IPS DF 4.7 (cell line): ENCODE results near the gene KRT38.

ENCODE experiments used
- DNase-seq: peaks from one replicate; pipeline ENCODE4 v3.0.0-alpha.2; 2013; ENCODE audit warnings: low spot score; ENCODE audit errors: extremely low read depth

Gene KRT38

DNA sequence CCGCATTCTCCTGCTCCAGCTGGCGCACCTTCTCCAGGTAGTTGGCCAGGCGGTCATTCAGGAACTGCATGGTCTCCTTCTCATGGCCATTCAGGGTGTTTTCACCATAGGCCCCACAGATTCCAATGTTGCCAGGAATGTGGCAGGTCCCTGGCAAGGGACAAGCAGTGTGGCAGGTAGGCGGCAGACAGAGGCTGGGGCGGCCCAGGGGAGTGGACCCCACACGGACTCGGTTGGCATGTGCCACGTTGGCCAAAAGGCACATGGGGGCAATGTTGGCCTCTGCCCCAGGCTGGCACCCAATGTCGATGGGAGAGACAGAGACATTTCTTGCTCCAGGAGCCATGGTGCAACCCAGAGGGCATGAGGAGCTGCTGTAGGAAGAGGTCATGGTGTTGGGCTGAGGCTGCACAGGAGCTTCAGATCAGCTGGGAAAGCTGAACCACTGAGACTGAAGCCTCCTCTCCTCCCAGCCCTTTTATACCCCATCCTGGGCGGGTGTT, at the start of gene KRT38:
Gene KRT38 (minus strand): TSS at position 453 of the 503 bp plus-strand sequence. CDS start 62 bp downstream, at position 391.
- no peak for DNase-seq

DNA sequence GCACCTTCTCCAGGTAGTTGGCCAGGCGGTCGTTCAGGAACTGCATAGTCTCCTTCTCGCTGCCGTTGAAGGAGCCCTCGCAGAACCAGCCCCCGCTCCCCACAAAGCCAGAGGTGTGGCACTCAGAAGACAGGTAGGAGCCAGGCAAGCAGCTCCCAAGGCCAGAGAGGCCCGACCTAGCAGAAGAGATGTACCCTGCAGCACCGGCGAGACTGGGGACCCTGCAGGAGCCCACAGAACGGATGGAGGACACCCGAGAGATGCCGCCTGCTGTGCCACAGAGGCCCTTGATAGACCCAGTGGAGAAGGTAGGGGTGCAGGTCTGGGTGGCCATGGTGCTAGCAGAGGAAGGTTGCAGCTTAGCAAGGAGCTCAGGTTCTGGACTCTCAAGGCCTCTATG, 48.7 kb upstream of the KRT38 start, which contains the start of gene KRT36:
Gene KRT36 (minus strand): TSS at position 380 of the 400 bp plus-strand sequence. CDS start 46 bp downstream, at position 334.
- no peak for DNase-seq

DNA sequence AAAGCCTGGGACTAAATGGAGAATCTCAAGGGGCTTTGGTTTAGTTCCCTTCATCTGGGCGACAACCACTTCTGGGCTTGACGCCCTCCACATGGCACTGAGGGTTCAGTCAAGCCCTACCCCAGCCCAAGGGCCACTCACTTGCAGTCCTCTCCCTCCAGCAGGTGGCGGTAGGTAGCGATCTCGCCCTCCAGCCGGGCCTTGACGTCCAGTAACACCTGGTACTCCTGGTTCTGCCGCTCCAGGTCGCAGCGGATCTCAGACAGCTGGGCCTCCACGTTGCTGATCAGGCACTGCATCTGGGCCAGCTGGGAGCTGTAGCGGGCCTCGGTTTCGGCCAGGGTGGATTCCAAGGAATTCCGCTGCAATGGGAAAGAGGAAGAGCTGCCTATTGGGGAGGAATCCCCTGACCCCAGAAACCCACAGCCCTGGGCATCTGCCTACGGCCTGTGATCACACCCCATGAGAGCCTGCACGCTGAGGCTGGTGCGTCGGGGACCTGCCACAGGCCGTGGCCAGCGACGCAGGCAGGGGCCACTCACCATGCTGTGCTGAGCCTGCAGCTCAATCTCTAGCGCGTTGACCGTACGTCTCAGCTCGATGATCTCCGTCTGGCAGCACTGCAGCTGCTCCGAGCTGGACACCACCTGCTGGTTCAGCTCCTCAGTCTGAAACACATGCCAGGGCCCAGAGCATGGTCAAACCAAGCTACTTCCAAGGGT, 46.2 kb upstream of the KRT38 start:
- DNase-seq: peak; percentile 49

DNA sequence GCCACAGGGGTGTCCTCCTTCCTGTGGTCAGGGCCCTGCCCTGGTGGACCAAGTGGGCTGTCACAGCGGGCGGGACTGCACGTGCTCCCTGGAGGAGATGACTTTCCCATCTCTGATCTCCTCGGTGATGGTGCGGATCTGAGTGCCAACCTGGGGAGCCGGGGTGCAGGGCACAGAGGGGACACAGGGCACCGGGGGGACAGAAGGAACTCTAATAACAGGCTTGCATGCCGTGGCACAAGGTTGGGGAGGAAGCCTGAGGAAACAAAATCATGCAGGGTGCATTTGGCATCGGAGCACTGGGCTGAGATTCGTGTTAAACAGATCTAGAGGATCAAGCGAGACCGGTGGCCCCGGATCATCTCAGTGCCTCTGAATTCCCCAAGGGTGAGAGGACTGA, 45.5 kb upstream of the KRT38 start:
- no peak for DNase-seq

DNA sequence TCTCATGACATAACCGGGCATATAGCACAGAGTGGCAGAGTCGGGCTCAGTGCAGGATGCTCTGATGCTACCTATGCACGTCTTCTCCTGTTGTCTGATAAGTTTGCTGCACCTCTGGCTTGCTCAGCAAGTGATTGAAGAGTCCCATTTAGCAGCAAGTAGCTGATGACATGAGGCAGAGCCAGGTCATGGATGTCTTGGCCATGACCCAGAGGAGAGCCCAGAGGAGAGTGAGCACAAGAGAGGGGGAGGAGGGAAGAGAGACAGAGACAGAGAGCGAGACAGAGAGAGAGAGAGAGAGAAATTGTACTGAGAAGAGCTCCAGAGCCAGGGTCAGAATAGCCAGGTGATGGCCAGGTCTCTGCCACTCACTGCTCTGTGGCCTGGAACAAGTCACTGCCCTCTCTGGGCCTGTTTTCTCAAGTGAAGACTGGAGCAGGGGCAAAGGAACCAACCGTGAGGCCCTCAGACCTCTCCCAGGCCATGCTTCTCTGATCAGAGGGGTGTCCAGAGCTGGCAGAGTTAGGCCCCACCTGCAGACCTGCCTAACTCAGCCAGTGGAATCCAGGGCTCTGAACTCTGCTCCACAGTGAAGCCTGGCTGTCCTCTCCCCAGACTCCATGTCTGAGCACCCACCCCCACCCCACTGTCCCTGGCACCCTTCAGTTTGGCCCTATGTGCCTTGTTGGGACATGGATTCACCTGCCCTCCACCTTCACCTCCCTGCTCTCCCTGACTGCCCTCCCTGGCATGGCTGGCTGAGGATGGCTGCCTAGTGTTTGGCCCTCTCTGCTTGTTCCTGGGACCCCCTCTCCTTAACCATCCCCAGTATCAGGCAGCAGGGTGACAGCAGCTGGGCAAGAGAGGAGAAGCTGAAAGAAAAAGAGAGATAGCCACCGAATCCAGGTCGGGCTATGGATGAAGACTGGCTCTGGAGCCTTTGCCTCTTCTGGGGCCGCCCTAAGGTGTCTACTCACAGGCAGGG, 44.4 kb upstream of the KRT38 start:
- no peak for DNase-seq

DNA sequence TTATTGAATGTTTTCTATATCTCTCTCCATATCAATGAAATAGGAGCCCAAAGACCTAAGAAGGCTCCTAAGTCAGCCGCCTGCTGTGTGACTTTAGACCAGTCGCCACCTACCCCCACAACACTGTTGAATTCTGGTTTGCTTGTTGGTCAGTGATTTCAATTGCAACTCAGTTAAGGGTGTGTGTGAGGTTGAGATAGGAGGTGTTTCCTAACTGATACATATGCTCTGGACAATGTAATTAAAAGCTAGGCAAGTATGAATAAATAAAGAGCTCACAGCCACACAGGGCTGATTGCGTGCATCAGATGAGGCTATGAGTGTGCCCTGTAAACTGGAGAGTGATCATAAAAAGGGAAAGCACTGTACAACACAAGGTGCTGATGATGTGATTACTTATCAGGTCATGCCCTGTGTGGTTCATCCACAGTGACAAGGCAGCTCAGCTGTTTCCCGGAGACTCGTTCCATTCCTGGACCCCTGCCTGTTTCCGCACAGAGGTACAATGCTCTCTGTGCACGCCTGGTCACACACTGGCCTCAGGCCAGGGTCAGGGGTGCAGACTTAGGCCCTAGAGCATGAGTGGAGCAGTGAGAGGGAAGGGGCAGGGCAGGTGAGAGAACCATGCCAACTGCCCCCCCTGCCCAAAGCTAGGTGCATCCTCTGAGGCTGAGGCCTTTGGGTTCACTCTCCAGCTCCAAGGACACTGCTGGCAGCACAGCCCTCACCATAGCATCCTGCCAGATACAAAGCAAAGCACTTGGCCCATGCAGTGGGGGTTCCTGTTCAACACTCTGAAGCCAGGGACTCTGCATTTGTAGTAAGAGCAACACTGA, 43.4 kb upstream of the KRT38 start:
- DNase-seq: no peak

DNA sequence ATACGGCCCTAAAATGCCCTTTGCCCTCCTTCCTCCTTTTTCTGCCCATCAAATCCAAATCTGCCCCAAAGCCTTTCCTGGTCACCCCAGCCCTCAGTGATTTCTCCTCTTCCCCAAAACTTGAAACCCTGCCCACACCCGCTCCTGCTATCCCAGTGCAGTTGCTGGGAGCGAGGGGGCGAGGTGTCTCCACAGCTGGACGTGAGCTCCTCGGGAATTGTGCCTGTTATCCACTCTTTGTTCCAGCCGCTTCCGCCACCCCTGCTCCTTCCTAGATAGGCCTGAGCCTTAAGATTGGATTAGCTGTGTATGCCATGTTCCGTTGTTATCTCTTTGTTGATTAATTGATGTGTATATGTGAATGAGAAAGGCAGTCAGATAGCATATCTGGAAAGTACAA, 42.7 kb upstream of the KRT38 start:
- no peak for DNase-seq

DNA sequence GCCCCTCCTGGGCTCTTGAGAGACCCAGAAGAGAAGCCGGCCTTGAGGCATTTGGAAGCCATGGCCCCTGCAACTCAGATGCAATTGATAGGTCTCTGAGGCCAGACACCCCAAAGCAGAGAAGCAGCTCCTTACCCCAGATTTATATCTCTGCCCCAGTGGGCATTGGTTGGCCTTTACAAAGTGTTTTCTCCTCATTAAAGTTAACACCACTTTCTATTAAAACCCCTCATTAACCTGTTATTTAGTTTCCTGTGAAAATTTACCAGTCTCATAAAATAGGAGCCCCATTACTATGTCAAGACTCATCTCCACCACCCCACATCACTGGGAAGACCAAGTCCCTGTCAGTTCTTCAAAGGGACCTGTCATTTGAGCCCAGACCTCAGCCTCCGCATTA, 40.3 kb upstream of the KRT38 start, which contains the start of gene KRT35:
Gene KRT35 (minus strand): TSS at position 116 of the 400 bp plus-strand sequence. CDS start 54 bp downstream, at position 62.
- no peak for DNase-seq

DNA sequence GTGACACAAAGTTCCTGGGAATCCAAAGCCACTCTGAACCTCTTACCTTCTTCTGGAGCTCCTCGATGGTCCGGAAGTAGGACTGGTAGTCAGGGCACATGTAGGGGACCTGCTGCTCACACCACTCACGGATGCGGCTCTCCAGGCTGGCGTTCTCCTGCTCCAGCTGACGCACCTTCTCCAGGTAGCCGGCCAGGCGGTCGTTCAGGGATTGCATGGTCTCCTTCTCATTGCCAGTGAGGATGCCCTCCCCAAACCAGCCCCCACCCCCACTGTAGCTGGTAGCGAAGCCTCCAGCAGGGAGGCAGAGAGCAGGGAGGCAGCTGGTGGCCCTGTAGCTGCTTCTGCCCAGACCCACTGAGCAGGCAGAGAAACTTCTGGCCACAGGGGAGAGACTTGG, 39.8 kb upstream of the KRT38 start:
- no peak for DNase-seq

DNA sequence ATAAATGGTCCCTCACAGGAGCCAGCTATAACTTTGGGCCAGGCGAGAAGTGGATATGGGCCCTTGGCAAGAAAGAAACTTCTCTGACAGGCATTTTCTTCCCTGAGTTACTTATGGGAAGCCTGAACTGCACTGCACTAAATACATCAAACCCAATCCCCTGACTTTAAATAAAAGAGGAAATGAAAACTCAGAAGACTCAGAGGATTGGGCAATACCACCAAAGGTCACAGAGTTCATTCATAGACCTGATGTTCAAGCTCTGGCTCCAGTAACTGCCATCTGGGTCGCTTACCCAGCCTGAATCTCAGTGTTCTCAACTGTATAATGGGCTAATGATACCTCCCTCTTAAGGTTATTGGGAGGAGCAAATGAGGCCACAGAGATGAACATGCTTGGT, 39.4 kb upstream of the KRT38 start:
- no peak for DNase-seq

DNA sequence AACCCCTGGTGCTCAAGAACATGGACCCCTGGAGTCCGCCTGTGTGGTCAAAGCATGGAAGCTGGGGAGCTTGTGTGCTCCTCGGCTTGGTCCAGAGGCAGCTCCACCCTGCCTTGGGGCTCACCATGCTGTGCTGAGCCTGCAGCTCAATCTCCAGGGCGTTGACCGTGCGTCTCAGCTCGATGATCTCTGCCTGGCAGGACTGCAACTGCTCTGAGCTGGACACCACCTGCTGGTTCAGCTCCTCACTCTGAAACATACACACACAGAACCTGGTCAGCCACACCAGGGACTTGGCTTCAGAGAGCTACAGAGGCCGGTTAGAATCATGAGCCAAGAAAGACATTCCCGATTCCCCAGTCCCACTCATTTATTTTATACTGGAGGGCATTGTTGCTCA, 37.5 kb upstream of the KRT38 start:
- DNase-seq: no peak

DNA sequence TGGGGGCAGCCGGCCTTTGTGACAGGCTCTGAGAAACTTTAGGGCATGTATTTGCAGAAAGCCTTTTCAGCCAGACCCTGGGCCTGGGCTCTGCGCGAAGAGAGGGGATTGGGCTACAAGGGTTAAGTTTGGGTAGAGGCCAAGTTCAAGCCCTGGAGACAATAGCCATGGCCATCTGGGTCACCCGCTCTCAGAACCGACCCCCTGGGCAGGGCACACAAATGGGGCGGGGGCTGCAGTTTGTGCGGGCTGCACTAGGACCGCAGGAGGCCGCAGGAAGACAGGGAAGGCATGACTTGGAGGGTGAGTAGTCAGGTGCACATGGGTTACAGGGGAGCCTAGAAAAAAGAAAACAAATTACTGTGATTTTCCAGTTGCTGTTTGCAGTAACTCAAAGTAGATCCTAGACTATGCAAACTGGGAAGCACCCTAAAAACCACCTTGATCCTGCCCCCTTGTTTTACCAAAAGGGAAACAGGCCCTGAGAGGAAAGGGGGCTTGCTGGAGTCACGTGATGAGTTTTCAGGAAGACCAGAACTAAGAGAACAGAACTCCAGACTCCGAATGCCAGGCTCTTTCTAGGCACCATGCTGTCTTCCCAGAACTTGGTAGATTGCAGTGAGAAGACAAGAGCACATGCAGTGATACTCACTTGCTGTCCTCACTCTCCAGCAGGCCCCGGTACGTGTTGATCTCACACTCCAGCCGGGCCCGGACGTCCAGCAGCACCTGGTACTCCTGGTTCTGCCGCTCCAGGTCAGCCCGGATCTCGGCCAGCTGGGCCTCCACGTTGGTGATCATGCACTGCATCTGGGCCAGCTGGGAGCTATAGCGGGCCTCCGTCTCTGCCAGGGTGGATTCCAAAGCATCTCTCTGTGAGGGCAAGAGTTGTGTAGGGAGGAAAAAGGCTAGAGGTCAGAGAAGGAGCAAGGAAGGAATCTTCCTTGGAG, 36.4 kb upstream of the KRT38 start:
- no peak for DNase-seq

DNA sequence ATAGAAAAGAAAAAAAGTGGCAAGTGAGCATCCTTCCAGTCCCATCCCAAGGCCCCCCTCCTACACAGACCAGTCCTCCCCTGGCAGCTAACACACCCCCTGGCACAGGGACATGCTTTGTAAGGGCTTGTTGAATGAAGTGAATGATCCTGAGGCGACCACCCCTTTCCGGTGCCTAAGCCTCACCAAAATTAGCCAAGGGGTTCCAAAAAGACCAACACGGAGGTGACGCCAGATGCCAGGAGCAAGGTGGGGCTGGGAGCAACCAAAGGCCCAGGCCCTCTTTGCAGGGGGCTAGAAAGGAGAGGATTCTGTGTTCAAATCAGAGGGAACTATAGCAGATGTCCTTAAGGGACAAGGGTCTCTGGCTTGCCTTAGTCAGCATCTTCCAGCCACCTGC, 34.6 kb upstream of the KRT38 start:
- no peak for DNase-seq

DNA sequence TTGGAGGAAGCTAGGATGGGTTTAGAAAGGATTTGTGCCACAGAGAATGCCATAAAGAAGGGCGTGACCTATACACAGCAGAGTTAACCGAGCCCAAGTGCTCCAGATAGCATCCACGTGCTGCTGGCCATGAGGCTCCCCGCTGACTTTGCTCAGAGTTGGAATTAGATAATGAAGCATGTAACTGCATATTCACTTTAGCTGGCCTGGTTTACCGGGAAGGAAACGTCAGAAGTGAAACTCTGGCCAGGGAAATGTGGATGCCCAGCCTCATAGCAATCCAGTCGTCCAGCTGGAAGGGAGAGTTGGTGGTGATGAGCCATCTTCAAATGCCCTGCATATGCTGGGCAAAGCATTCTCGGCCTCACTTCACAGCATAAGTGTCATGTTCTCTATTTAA, 34.1 kb upstream of the KRT38 start:
- no peak for DNase-seq

DNA sequence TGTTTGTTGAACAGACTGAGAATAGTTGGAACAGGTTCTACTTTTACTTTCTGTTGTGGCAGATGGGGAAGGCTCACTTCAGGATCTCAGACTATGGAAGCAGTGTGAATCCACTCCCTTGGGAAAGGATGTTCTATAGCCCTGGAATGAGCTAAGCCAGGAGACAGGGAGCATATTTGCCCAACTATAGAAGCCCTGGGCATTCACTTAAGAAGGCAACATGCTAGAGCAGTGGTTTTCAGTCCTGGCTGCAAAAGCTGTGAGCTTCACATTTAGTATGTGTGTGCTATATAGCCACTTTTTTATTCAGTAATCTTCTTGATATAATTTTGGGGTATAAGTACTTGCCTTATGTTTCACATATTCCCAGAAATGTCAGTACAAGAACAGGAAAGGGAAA, 27.6 kb upstream of the KRT38 start:
- DNase-seq: no peak

DNA sequence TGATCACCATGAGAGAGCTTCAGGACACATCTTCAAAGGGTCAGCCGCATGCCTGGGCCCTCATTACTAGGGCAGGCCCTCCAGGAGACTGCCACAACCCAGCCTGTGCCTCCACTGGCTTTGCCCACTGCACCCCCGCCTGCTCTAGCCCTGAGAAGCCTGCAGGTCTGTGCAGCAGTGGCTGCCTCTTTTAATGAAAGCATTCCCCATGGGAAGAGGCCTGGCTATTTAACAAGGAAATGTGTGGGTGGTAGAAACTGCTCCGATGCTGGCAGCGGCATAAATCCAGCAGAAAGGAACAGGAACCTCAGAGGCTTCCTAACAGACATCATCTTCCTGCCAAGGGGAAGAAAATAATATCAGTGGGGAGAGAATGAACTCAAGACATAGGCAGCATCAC, 26.8 kb upstream of the KRT38 start:
- no peak for DNase-seq

DNA sequence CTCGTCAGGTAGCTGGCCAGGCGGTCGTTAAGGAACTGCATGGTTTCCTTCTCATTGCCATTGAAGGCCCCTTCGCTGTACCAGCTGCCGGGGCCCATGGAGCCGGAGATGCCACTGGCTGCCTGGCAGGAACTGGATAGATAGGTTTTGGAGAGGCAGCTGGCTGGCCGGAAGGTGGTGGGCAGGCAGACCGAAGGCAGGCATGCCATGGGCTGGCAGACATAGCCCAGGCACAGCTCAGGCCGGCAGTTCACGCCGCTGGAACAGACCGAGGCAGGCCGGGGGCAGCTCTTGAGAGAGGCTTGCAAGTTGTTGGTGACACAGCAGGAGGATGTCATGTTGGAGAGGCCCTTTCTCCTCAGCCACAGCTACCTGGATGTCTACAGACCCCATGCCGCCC, 26.2 kb upstream of the KRT38 start, which contains the start of gene KRT32:
Gene KRT32 (minus strand): TSS at position 399 of the 400 bp plus-strand sequence. CDS start 61 bp downstream, at position 338.
- DNase-seq: no peak

DNA sequence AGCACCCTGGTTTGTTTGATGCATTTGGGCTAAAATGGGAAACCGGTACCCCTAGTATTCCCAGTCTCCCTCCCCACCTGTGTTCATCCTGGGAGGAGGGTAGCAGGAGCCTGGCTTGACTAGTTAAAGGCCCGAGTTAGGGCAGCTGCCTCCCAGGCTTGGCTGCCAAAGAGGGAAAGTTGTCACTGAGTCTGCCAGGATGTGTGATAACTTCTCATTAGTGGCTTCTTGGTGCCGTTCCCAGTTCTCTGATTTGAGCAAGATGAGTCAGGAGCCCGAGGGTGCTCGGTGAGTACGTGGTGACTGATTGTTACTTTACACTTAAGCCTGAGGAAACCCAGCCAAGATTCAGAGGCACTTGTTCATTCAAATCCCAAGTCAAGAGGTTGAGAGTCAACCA, 23.9 kb upstream of the KRT38 start:
- DNase-seq: no peak

DNA sequence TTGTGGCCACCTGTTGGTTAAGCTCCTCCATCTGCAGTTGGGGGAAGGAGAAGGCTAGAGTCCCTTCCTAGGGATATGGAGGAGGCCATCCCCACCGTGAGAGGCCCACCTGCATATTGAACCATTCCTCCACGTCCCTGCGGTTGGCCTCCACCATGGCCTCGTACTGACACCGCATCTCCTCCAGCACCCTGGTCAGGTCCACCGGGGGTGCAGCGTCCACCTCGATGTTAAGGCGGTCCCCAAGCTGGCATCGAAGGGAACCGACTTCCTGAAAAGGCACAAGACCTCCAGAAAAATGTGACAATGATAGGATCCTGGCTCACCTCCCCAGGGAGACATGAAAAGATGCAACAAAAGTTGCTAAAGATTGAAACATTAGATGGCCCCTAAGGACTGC, 23.4 kb upstream of the KRT38 start:
- no peak for DNase-seq

DNA sequence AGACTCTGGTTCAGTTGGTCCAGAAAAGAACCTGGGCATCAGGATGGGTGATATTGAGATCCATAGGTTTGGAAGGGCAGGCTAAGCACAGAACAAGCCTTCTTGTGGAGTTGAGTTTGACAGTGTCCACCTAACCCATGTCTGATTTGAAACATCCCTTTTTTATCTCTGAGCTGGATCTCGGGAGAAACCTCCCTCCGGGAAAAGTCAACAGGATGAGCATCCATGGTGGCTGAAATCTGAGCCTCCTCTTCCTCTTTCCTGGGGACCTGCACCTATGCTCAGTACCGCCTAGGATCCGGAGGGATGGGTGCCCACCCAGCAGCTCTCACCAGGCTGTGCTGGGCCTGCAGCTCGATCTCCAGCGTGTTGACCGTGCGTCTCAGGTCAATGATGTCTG, 23.0 kb upstream of the KRT38 start:
- no peak for DNase-seq
